GM23338 (cell line): ENCODE results near the gene JUNB. TPM values are rescaled to one million over a fixed set of nuclear protein-coding genes. Genes with fewer than 3 reads are reported as not detected.

Experiments
- ATAC-seq: fragments of 200-7000 bp; cut with Tn5 transposase; 3 replicates; pipeline ENCODE4 v1.9.1; 2020
- DNase-seq: peaks from one replicate; pipeline ENCODE4 v3.0.0-alpha.2; 2015; ENCODE audit warnings: low spot score
- H2AFZ ChIP-seq: fragments of 200-600 bp; sonication (generic); 2 replicates; pipeline ENCODE4 v1.8.0; 2016; ENCODE audit warnings: antibody characterized with exemption, mild to moderate bottlenecking, moderate library complexity
- H3F3A ChIP-seq: fragments of 200-600 bp; sonication (generic); replicated peaks from 2 replicates; pipeline ENCODE4 v1.8.0; 2017; ENCODE audit warnings: antibody characterized with exemption, mixed run types, low read depth
- H3K27ac ChIP-seq: fragments of 200-600 bp; sonication (generic); 2 replicates; pipeline ENCODE4 v1.6.1; 2016; ENCODE audit warnings: low read depth
- H3K27me3 ChIP-seq: fragments of 200-600 bp; sonication (generic); 2 replicates; pipeline ENCODE4 v1.8.0; 2016; ENCODE audit warnings: mild to moderate bottlenecking, mixed run types, moderate library complexity; ENCODE audit not compliant: insufficient read depth
- H3K36me3 ChIP-seq: fragments of 200-600 bp; sonication (generic); 2 replicates; pipeline ENCODE4 v1.8.0; 2016; ENCODE audit warnings: mild to moderate bottlenecking; ENCODE audit not compliant: insufficient read depth
- H3K4me1 ChIP-seq: fragments of 200-600 bp; sonication (generic); 2 replicates; pipeline ENCODE4 v1.8.0; 2016; ENCODE audit warnings: mild to moderate bottlenecking, moderate library complexity; ENCODE audit not compliant: insufficient read depth
- H3K4me2 ChIP-seq: fragments of 200-600 bp; sonication (generic); 2 replicates; pipeline ENCODE4 v1.7.1; 2017; ENCODE audit warnings: mixed run types
- H3K4me3 ChIP-seq: fragments of 200-600 bp; sonication (generic); 2 replicates; pipeline ENCODE4 v1.6.1; 2016; ENCODE audit warnings: mixed run types
- H3K79me2 ChIP-seq: fragments of 200-600 bp; sonication (generic); replicated peaks from 2 replicates; pipeline ENCODE4 v1.8.0; 2017; ENCODE audit warnings: mild to moderate bottlenecking; ENCODE audit not compliant: insufficient read depth
- H3K9me2 ChIP-seq: fragments of 200-600 bp; sonication (generic); 2 replicates; pipeline ENCODE4 v1.8.0; 2017; ENCODE audit not compliant: insufficient read depth
- H4K20me1 ChIP-seq: fragments of 200-600 bp; sonication (generic); replicated peaks from 2 replicates; pipeline ENCODE4 v1.8.0; 2017; ENCODE audit warnings: mild to moderate bottlenecking; ENCODE audit not compliant: insufficient read depth
- H3K27ac Mint-ChIP-seq: 2 replicates; pipeline ENCODE4 v1.8.0; 2020; ENCODE audit warnings: inconsistent platforms, mild to moderate bottlenecking, moderate library complexity, mixed read lengths
- H3K27me3 Mint-ChIP-seq: 3 replicates; pipeline ENCODE4 v1.8.0; 2022; ENCODE audit warnings: low read depth, mild to moderate bottlenecking, moderate library complexity, mixed read lengths, inconsistent platforms; ENCODE audit not compliant: insufficient read depth, poor library complexity
- H3K36me3 Mint-ChIP-seq: 3 replicates; pipeline ENCODE4 v1.8.0; 2021; ENCODE audit warnings: low read depth, mild to moderate bottlenecking, inconsistent platforms, moderate library complexity, mixed read lengths
- H3K4me1 Mint-ChIP-seq: 3 replicates; pipeline ENCODE4 v1.8.0; 2020; ENCODE audit warnings: mild to moderate bottlenecking, inconsistent platforms, mixed read lengths
- H3K4me3 Mint-ChIP-seq: 3 replicates; pipeline ENCODE4 v1.8.0; 2021; ENCODE audit warnings: moderate library complexity, mild to moderate bottlenecking, inconsistent platforms, mixed read lengths
- H3K9me3 Mint-ChIP-seq: 3 replicates; pipeline ENCODE4 v1.8.0; 2020; ENCODE audit warnings: moderate library complexity, mild to moderate bottlenecking, inconsistent platforms, mixed read lengths
- CREB1 ChIP-seq: fragments of 250-450 bp; sonication (Bioruptor Pico); IDR thresholded peaks from 2 replicates; pipeline ENCODE4 v1.5.0; 2020; ENCODE audit warnings: low read depth, mild to moderate bottlenecking, moderate library complexity
- CTCF ChIP-seq, 2 experiments: fragments of 200-600 bp in 1 of 2; sonication (generic) in 1 of 2; conservative IDR thresholded peaks; 2 replicates each; pipeline versions ENCODE4 v1.5.1 to v1.6.1; 2016 to 2017; ENCODE audit warnings: antibody characterized with exemption in 2 of 2, low read depth in 2 of 2, mild to moderate bottlenecking in 2 of 2, moderate library complexity in 1 of 2
- EZH2 ChIP-seq: fragments of 200-600 bp; sonication (generic); IDR thresholded peaks from one replicate; pipeline ENCODE4 v1.8.0; 2017; ENCODE audit warnings: antibody characterized with exemption, mild to moderate bottlenecking, low read depth; ENCODE audit not compliant: unreplicated experiment
- EZH2phosphoT487 ChIP-seq: fragments of 200-600 bp; sonication (generic); IDR thresholded peaks from one replicate; pipeline ENCODE4 v1.8.1; 2018; ENCODE audit warnings: antibody characterized with exemption; ENCODE audit not compliant: unreplicated experiment
- JUNB ChIP-seq: IDR thresholded peaks from one replicate; pipeline ENCODE4 v1.6.1; 2016; ENCODE audit warnings: antibody characterized with exemption; ENCODE audit not compliant: unreplicated experiment
- NANOG ChIP-seq: IDR thresholded peaks from 2 replicates; pipeline ENCODE4 v1.6.1; 2016; ENCODE audit warnings: antibody characterized with exemption, borderline replicate concordance
- POLR2AphosphoS5 ChIP-seq: IDR thresholded peaks from 2 replicates; pipeline ENCODE4 v1.6.1; 2016; ENCODE audit warnings: antibody characterized with exemption, low read depth
- REST ChIP-seq: IDR thresholded peaks from one replicate; pipeline ENCODE4 v1.6.1; 2018; ENCODE audit warnings: antibody characterized with exemption; ENCODE audit not compliant: unreplicated experiment
- STAT1 ChIP-seq: IDR thresholded peaks from one replicate; pipeline ENCODE4 v1.6.1; 2016; ENCODE audit warnings: antibody characterized with exemption; ENCODE audit not compliant: unreplicated experiment
- ZNF114 ChIP-seq: fragments of 250-450 bp; sonication (Bioruptor Pico); IDR thresholded peaks from 2 replicates; pipeline ENCODE4 v1.5.0; 2020; ENCODE audit warnings: mild to moderate bottlenecking, moderate library complexity
- ZNF331 ChIP-seq: fragments of 250-450 bp; sonication (Bioruptor Pico); IDR thresholded peaks from 2 replicates; pipeline ENCODE4 v1.5.0; 2020; ENCODE audit warnings: low read depth, mild to moderate bottlenecking, moderate library complexity
- polyA plus RNA-seq: library from polyadenylated mRNA; unstranded; fragments of >200 nt; fragmentation: Nextera tagmentation; extraction: Ambion mirVana; gene quantifications from 2 replicates; pipeline ENCODE4 v1.2.1, GENCODE V29; 2016
- total RNA-seq: library from RNA; depleted of rRNA; stranded (reverse); fragments of >200 nt; shearing (Covaris generic); gene quantifications from 2 replicates; pipeline ENCODE4 v1.2.3, GENCODE V29; 2014
- TF ChIP-seq, protein P1 (sequence below): IDR thresholded peaks from 2 replicates; pipeline ENCODE4 v1.6.1; 2016; ENCODE audit warnings: antibody characterized with exemption
- TF ChIP-seq, protein P2 (sequence below): fragments of 250-450 bp; sonication (Bioruptor Pico); IDR thresholded peaks from 2 replicates; pipeline ENCODE4 v1.5.0; 2020; ENCODE audit warnings: mild to moderate bottlenecking, moderate library complexity

The JUNB gene
- total and polyA plus RNA-seq, 2 experiments from 2014 or later = 7.7 to 20.2 TPM

- Histone ChIP-seq H3K79me2 (no peaks in the 10 kb centered on the region), H3K27me3 (no peaks in the 10 kb centered on the region), H2AFZ (no peak overlapping the region), H3K4me2 (no peak overlapping the region), H3K36me3 (peaks cover 15% of the 10 kb centered on the region), H3K4me1 (no peaks in the 10 kb centered on the region), H4K20me1 (no peaks in the 10 kb centered on the region), H3F3A (peaks cover 6% of the 10 kb centered on the region; the same call in 1 of the 2 replicates), H3K4me3 (no peak overlapping the region), H3K9me2 (no peaks in the 10 kb centered on the region), H3K27ac (no peak overlapping the region)
- no peak for ATAC-seq
- Mint-ChIP-seq H3K4me3 (no peak overlapping the region), H3K4me1 (no peaks in the 10 kb centered on the region), H3K9me3 (no peaks in the 10 kb centered on the region), H3K36me3 (peaks cover 37% of the 10 kb centered on the region), H3K27ac (no peak overlapping the region), H3K27me3 (peaks cover 10% of the 10 kb centered on the region)
- no peak for DNase-seq
- TF ChIP-seq ZNF331 (CRISPR knock-in tag) = no peak
- TF ChIP-seq EZH2 = no peak
- no peak for TF ChIP-seq STAT1
- no peak for TF ChIP-seq CTCF (conservative IDR thresholded peaks at IDR 0.05; ENCODE audit: low read depth in 2 of 2)
- TF ChIP-seq EZH2phosphoT487 = no peak
- TF ChIP-seq ZNF114 (CRISPR knock-in tag) = no peak
- TF ChIP-seq POLR2AphosphoS5 = no peak
- TF ChIP-seq, protein P1, sequence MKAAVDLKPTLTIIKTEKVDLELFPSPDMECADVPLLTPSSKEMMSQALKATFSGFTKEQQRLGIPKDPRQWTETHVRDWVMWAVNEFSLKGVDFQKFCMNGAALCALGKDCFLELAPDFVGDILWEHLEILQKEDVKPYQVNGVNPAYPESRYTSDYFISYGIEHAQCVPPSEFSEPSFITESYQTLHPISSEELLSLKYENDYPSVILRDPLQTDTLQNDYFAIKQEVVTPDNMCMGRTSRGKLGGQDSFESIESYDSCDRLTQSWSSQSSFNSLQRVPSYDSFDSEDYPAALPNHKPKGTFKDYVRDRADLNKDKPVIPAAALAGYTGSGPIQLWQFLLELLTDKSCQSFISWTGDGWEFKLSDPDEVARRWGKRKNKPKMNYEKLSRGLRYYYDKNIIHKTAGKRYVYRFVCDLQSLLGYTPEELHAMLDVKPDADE = no peak
- TF ChIP-seq, protein P2, sequence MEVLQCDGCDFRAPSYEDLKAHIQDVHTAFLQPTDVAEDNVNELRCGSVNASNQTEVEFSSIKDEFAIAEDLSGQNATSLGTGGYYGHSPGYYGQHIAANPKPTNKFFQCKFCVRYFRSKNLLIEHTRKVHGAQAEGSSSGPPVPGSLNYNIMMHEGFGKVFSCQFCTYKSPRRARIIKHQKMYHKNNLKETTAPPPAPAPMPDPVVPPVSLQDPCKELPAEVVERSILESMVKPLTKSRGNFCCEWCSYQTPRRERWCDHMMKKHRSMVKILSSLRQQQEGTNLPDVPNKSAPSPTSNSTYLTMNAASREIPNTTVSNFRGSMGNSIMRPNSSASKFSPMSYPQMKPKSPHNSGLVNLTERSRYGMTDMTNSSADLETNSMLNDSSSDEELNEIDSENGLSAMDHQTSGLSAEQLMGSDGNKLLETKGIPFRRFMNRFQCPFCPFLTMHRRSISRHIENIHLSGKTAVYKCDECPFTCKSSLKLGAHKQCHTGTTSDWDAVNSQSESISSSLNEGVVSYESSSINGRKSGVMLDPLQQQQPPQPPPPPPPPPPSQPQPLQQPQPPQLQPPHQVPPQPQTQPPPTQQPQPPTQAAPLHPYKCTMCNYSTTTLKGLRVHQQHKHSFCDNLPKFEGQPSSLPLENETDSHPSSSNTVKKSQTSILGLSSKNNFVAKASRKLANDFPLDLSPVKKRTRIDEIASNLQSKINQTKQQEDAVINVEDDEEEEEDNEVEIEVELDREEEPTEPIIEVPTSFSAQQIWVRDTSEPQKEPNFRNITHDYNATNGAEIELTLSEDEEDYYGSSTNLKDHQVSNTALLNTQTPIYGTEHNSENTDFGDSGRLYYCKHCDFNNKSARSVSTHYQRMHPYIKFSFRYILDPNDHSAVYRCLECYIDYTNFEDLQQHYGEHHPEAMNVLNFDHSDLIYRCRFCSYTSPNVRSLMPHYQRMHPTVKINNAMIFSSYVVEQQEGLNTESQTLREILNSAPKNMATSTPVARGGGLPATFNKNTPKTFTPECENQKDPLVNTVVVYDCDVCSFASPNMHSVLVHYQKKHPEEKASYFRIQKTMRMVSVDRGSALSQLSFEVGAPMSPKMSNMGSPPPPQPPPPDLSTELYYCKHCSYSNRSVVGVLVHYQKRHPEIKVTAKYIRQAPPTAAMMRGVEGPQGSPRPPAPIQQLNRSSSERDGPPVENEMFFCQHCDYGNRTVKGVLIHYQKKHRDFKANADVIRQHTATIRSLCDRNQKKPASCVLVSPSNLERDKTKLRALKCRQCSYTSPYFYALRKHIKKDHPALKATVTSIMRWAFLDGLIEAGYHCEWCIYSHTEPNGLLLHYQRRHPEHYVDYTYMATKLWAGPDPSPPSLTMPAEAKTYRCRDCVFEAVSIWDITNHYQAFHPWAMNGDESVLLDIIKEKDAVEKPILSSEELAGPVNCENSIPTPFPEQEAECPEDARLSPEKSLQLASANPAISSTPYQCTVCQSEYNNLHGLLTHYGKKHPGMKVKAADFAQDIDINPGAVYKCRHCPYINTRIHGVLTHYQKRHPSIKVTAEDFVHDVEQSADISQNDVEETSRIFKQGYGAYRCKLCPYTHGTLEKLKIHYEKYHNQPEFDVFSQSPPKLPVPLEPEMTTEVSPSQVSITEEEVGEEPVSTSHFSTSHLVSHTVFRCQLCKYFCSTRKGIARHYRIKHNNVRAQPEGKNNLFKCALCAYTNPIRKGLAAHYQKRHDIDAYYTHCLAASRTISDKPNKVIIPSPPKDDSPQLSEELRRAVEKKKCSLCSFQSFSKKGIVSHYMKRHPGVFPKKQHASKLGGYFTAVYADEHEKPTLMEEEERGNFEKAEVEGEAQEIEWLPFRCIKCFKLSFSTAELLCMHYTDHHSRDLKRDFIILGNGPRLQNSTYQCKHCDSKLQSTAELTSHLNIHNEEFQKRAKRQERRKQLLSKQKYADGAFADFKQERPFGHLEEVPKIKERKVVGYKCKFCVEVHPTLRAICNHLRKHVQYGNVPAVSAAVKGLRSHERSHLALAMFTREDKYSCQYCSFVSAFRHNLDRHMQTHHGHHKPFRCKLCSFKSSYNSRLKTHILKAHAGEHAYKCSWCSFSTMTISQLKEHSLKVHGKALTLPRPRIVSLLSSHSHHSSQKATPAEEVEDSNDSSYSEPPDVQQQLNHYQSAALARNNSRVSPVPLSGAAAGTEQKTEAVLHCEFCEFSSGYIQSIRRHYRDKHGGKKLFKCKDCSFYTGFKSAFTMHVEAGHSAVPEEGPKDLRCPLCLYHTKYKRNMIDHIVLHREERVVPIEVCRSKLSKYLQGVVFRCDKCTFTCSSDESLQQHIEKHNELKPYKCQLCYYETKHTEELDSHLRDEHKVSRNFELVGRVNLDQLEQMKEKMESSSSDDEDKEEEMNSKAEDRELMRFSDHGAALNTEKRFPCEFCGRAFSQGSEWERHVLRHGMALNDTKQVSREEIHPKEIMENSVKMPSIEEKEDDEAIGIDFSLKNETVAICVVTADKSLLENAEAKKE (CRISPR knock-in tag) = no peak
- no peak for TF ChIP-seq NANOG
- TF ChIP-seq CREB1 = no peak
- TF ChIP-seq JUNB = no peak
- TF ChIP-seq REST = no peak
These were observed 23.8 kb downstream of the JUNB start for GRCh38 chr19:12815088-12815487.
